Activated T-cell treated with anti-CD3 and anti-CD28 coated beads, Interleukin-2, amount 50 U/mL, for 1 hour (primary cell): Measurements from ENCODE around the gene GPR4.
A peak's percentile ranks its signal among the peaks of the same experiment; 100 is the strongest.
"Not testable (repeated sequence)": the region's sequence is repeated elsewhere in the genome, so short reads cannot be mapped to it uniquely, and the experiment has no call there.

Experiments used
- DNase-seq: peaks from one replicate; pipeline ENCODE4 v3.0.0-alpha.2; 2020

The GPR4 gene

DNA sequence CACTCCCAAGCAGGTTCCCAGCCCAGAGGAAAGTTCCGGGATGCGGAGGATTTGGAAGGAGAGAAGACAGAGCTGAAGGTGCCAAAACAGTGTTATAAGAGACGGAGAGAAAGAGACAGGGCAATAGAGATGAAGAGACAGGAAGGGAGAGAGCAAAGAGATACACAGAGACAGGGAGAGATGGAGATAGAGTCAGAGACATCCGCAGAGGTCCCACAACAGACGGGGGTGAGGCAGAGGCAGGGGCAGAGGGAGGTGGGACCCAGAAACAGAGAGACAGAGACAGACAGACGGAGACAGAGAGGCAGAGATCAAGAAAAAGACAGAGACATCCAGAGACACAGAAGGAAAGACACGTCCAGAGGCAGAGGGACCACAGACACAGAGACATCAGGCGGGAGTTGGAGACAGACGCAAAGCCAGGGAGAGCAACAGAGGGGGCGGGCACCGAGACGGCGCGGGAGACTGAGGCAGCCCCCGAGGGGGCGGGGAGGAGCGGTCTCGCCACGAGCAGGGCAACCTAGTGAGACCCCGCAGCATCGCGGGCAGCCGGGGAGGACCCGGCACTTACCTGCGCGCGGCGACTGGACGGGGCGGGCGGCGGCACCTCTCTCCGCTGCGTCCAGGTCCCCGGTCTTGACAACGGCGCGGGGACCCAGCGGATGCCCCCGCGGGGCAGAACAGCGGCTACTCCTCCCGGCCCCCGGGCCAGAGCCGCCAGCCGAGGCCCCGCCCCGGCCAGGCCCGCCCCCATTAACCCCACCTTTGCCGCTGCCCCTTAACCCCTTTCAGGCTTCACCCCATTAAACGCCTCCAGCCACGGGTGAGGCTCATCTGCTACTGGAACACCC lies at the start of gene GPR4:
TSS of gene GPR4 (minus strand) at position 689 of the 851 bp plus-strand sequence. CDS start 10,346 bp downstream, outside the sequence.
- DNase-seq, result no peak

DNA sequence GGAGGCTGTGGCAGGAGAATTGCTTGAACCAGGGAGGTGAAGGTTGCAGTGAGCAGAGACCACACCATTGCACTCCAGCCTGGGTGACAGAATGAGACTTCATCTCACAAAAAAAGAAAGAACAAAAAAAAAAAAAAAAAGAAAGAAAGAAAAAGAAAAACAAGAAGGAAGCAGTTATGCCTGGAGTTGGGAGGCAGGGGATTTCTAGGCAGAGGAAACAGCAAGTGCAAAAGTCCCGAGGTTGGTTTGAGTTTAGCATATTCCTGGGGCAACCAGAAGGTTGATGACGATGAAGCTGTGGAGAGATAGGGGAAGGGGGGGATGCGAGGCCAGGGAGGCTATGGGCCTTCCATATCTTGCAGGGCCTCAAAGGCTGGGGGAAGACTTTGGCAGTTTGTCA lies 48.7 kb upstream of the GPR4 start:
- DNase-seq, result no peak

DNA sequence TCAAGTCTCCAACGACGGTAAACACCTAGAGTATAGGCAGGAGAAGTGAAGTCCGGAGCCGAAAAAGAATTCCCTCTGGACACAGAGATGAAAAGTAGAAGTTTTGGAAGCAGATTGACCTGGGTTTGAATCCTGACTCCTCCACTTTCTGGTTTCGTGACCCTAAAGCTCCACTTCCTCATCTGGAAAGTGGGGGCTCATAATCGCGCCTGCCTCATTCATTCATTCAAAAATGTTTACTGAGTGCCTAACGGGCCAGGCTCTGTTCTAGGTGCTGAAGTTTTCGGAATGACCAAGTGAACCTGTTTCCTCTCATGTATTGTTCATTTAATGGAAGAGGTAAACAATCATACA lies 44.3 kb upstream of the GPR4 start:
- DNase-seq, result no peak

DNA sequence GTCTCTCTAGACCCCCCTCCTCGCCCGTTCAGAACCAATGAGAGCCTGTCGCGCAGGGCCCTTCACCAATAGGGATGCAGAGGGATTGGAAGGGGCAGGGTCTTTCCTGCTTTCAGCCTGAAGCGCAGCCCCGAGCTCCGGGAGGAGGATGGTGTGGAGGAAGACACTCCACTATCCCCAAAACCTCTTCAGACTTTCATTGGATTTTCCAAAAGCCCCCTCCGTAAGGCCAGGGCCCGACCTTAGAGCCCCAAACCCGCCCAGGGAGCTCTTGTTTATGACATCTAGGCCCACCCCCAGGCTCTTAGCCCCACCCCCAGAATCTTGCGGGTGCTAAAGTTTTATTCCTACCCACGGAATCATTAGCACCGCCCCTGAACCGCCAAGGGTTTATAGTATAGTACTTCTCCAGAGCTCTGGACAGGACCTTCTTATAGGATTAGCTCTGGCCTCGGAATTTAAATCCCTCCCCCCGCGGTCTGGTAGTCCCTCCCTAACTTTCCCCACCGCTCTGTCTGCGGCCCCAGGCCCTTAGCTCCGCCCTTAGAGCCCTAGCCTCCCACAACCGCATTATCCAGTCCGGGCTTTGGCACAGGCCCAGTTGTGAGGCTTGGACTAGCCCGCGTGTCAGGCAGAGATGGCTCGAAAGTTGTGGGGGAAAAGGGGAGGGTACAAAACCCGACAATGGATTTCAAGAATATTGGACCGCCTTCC lies 43.8 kb upstream of the GPR4 start:
- DNase-seq, result peak; percentile 72

DNA sequence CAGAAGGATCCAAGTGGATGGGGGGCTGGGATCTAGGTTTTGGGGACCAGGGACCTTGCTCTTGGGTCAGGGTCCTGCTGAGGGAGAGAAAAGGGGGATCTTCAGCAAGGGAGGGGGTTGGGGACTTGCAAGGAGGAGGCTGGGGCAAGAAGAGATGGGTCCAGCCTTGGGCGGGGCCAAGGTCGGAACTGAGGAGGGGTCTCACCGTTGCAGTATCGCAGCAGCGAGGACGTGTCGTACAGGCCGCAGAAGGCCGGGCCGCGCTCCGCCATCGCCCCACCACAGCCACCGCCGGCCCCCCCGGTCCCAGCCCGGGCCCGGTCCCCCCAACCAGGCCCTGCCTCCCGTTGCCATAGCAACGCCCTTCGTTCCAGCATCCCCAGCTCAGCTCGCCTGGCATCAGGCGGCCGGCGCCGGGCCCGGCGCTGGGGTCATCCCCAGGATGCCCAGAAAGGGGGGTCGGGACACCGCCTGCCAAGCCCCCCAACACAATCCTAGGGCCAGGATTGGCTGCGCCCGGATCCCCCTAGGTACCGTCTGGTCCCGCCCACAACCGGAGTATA lies 43.1 kb upstream of the GPR4 start:
- DNase-seq, result no peak

DNA sequence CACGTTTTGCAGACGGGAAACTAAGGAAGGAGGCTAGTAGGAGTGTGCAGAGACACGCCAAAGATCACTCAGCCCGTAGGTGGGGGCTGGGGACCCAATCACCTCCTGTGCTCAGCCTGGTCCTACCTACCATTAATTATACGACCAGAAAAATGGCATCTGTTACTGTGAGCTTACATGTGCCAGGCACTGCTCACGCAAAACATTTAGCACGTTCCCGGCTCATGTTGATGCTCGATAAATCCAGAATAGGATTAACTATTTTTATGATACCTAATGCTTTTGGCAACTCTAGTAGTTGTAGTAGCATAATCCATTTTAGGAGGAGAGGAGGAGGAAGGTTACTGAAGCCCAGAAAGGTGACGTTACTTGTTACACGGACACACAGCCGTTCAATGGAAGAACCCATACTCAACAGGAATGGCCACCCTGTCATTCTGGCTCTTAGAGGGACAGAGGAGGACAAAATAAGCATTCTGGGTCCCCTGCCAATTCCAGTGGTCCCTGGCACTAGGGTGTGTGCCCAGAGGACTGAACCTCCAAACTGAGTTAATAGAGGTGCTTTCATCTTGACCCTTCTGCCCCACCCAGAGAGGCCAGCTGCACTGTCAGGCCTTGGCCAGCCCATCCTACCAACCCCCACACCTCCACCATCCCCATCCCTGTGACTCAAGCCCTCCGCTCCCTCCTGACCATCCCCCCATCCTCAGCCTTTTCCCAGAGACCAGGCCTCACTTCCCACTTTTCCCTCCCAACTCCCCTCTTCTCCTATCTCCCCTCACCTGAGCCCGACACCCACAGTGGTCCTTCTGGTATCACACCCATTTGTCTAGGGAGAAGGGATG lies 42.1 kb upstream of the GPR4 start:
- no peak for DNase-seq

DNA sequence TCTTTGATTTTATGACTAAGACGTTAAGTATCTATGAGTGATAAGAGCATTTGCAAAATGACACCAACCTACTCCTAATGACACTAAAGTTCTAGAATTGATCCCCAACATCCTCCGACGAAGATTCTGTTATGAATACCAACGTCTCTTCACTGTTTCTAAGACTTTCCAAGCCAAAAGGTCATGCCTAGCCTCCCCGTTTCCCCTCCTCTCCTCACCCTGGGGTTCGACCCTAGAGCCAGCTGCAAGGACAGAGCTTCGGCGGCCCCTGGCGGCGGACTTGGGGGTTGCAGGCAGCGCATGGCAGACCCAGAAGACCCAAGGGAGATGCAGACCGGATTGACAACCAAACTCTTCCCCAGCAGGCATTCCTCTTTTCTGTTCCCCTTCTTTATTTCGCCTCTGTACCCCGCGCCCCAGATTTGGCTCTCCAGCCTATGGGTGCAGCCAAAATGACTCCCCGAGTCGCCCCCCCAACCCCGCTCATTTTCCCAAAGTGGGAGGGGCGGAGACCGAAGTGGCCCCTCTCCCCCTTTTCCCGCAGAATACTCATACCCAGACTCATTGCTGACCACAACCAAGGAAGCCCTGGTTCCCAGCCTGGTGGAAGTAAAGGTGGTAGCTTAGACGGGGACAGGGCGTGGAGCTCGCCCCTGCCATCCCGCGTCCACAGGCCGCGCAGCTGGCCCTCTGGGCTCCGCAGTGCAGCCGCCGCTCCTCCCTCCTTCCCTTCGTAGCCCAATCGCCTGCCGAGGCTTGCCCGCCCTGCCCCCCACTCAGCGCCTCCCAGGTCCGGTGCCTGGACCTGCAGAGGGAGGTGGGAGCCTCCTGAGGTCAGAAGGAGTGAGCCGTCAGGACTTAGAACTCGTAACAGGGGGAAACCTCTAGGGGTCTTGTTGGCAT lies 41.3 kb upstream of the GPR4 start:
- peak; percentile 90 for DNase-seq

DNA sequence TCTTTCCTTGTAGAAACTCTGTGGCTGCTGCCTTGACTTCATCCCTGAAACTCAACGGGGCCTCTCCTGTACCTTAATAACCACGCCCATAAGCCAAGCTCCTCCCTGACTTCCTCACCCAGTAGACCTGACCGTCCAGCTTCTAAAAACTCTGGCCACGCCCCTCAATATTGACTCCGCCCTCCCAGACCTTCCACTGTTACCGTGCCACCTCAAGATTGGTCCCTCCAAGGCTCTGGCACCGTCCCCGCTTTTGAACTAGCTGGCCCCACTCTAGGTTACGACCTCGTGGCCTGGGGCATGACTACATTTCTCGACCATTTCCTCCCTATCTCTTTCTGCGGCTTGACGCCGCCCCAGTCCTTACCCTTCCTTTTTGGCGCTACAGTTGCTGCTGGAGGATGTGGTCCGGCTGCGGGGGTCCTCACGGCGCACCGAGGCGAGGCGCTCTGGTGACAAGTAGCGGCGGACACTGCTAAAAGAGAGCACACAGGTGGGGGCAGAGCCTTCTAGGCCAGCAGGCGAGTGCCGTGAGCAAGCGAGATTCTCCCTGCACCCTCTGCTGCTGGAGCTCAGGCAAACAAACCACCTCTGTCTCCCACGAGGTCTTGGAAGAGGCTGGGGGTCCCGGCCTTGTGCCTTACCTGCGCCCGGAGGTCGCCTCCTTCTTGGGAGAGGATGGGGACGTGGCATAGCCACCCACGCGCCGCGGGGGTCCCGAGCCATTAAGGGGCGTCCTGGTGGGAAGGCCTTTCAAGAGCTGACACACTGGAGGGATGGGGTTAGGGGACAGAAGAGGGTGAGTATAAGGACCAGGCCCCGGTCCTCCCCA lies 39.5 kb upstream of the GPR4 start:
- peak; percentile 51 for DNase-seq

DNA sequence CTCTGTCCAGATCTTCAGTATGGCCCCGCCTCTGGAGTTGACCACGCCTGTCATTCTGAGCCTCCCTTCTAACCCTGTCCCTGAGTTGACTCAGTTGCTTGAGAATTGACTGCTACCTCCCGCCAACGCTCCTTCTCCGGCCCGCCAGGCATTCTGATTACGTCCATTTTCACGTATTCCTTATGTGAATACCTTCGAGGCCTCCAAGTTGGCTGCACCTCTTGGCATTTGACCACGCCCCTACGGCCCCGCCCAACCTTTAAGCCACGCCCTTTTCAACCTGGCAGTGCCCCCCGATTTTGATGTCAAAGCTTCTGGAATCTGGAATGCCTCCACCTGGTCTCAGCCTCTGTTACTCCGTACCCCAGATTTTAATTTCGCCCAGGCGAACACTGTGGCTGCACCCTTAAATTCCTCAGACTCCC lies 38.8 kb upstream of the GPR4 start:
- DNase-seq, result peak; percentile 44

DNA sequence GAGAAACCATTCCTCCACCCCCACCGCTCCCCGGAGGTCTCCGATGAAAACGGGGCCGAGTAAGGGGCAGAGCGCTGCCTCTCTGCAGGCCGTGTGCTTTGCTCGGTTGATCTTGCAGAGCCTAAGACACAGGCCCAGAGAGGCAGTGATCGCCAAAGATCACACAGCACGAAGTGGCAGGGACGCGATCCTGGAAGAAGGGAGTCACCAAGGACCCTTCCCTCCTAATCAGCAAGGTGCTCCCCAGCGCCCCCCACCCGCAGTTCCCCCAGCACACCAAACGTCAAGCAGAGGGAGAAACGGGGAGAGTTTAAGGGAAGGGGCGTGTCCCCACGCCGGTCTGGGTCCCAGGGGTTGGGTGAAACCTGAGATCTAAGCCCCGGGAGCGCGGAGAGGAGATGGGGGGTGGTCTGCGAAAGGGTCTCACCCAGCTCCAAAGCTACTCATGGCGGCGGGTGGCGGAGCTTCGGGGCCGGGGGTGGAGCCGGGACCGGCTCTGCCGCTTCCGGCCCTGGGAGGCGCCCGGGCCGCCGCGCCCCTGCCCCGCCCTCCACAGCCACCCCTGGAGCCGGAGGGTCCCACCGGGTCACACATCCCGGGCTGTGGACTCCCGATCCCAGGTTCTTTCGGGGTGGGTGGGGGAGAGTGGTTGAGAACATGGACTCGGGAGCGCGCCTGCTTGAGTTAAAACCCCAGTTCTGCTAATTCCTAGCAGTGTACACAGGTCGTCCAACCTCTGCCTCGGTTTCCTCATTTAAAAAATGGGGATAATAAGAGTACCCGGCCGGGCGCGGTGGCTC lies 37.1 kb upstream of the GPR4 start, which contains the start of gene EML2:
TSS of gene EML2 (minus strand) at position 468 of the 800 bp plus-strand sequence. CDS start at position 447, 21 bp downstream.
- peak; percentile 64 for DNase-seq

DNA sequence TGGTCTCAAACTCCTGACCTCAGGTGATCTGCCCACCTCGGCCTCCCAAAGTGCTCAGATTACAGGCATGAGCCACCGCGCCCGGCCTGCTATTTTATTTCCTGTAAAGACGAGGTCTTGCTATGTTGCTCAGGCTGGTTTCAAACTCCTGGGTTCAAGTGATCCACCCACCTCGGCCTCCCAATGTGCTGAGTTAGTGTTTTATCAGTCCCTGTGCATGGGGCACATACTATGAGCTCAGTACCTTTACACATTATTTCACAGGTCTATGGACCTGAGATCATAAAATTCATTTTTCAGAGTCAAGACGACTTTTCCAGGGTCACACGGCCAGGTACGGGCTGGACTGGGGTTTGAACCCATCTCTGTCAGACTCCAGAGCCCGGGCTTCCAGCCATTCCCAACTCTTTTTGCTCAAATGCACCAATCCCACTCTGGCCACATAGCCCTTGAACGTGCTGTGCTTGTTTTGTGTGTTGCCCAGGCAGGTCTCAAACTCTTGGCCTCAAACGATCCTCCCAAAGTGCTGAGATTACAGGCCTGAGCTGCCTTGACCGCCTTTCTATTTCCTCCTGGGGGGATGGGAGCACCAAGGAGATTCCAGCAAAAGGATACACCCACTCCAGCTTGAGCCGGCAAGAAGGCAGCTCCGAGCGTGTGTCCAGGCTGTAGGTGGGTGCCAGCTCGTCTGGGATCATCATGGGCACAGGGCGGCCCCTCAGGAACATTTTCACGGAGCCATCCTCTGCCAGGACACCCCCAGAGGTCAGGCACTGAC lies 36.1 kb upstream of the GPR4 start:
- DNase-seq, result no peak

DNA sequence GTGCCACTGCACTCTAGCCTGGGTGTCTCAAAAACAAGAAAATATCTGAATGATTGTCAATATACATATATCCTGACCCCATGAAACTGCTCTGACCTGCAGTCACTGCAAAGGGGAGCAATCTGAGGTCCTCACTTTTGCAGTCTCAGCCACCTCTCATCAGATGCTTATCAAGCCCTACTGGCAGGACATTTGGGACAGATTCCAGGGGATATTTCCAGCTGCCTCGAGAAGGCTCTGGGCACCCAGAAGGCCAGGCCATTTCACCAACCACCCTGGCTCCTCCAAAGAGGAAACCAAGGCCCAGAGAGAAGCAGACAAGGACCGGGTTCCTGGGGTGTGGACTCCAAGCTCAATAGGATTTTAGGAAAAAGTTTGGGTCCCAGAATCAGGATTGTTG lies 34.9 kb upstream of the GPR4 start:
- DNase-seq, result no peak

DNA sequence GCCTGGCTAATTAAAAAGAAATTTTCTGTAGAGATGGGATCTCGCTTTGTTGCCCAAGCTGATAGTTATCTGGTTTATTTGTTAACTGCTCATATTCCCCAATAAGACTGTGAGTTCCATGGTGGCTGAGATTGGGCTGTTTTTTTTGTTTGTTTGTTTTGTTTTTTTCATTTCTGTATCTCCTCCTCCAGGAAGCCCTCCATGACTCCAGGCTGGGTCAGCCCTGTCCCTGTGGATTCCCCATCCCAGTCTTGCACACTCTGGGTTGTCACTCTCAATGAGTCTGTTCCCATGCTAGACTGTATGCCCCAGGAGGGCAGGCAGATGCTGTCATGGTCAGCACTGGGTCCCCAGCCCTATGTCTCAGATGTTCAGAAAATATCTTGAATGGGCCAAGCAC lies 34.3 kb upstream of the GPR4 start:
- no peak for DNase-seq

DNA sequence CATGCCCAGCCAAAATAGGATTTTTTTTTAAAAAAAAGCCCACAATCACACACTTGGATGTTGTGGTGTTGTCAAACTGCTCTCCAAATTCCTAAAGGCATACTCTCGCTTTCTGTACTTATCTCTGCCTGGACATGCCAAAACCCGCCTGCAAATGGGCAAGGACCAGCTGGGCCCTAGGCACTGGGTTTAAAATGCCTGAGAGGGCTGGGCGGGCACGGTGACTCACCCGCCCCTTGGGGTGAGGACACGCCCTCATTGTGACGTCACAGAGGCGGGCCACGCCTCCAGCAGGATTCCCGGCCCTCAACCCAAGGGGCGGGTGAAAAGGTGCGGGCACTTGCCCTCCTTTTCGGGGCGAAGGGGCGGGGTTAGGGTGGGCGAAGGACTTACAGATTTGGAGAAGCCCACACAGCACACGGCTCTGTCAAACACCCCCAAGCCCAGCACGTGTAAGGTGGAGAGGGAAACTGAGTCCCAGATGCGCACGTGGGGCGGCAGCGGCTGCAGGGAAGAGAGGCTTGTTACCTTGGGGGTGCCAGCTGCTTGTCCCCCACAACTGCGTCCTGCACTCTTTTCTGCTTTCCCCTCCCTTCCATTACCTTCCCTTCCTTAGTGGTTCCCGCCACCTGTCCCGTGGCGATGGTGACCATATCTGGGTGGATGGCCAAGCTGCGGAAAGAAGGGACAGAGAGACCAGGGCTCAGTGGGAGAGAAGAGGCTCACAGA lies 30.6 kb upstream of the GPR4 start:
- DNase-seq, result peak; percentile 40

DNA sequence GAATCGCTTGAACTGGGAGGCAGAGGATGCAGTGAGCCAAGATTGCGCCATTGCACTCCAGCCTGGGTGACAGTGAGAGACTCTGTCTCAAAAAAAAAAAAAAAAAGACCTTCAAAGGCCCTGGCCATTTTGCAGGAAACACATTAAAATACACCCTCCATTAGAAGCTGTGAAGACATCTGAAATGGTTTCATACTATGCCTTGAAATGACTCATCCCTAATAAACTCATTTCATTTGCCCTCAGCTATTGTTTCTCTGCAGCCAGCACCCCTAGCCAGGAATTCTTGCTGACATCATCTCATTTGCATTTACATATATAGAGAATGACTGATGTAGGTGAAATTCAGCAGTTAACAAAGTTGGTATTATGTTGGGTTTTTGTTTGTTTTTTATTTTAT lies 28.5 kb upstream of the GPR4 start:
- DNase-seq, result no peak

DNA sequence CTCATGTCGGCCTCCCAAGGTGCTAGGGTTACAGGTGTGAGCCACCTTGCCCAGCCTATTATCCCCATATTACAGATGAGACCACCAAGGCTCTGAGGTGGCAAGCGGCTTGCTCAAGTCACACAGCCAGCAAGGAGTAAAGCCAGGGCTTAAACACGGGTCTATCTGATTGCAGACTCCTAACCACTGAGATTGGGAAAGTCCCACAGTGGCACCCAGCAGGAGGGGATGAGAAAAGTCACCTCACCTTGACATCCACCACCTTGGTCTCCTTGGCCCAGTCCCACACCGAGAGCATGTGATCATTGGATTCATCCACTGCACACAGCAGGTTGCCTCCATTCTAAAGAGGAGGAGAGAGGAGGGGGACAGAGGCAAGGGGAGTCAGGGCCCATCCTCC lies 27.7 kb upstream of the GPR4 start:
- DNase-seq, result no peak

DNA sequence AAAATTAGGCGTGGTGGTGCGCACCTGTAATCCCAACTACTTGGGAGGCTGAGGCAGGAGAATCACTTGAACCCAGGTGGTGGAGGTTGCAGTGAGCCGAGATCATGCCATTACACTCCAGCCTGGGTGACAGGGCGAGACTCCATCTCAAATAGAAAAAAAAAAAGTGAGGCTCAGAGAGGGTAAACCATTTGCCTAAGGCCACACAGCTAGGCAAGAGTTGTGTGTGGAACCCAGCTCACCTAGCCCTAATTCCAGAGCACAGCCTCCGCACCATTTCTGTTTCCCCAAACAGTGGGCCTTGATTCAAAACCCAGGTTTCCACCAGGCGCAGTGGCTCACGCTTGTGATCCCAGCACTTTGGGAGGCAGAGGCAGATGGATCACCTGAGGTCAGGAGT lies 26.2 kb upstream of the GPR4 start:
- DNase-seq, result not testable (repeated sequence)

DNA sequence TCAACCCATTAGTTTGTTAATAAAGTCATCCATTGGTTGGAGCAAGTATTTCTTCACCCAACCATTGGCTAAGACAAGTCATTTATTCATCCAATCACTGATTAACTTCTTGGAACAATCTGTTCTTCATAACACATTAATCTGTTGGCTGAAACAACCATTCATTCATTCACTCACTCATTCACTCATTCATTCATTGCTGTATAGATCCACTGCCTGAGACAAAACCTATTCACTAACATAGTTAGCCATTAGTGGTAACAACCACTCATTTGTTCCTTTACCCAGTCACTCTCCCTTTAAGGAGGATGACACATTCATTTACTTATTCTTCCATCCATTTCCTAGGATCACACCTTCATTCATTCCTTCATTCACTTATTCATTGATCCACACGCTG lies 22.0 kb upstream of the GPR4 start:
- DNase-seq, result no peak
